GM18951 (cell line): ENCODE data around the gene SASH3.

Experiments
- POLR2A ChIP-seq: IDR thresholded peaks from 4 replicates; pipeline ENCODE4 v1.6.1; 2011; ENCODE audit warnings: mild to moderate bottlenecking; ENCODE audit not compliant: insufficient read length, insufficient read depth; ENCODE audit errors: extremely low read depth
- in situ Hi-C: fragments of 300-500 bp; cut with MboI; formaldehyde crosslinking; loops from one replicate; pipeline ENCODE4 v1.12.0; 2022; ENCODE audit warnings: low sequenced_read_pairs, mixed read lengths, inconsistent platforms; ENCODE audit not compliant: unreplicated experiment

Gene SASH3

GRCh38 chrX:129782706-129783105 is 3.0 kb downstream of the SASH3 start:
- no peak for TF ChIP-seq POLR2A
- in situ Hi-C loops: no loop called here

DNA sequence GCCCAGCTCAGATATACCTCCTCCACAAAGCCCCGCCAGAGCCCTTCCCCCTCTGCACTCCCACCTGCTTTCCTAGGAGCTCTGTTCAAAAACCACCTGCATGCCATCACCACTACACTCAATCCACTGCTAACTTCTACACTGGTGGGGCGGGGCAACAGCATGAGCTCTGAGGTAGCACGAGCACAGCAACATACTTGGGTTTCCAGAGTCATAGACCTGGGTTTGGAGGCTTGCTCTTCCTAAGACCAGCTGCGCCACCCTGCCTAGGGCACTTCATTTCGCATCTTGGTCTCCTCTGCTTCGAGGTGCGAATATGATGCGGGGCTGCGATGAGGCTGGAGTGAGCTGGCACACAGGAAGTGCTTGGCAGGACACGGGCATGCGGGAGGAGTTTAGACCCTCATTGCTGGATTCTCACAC is 3.6 kb downstream of the SASH3 start:
- no peak for TF ChIP-seq POLR2A
- in situ Hi-C loops: no loop called here

DNA sequence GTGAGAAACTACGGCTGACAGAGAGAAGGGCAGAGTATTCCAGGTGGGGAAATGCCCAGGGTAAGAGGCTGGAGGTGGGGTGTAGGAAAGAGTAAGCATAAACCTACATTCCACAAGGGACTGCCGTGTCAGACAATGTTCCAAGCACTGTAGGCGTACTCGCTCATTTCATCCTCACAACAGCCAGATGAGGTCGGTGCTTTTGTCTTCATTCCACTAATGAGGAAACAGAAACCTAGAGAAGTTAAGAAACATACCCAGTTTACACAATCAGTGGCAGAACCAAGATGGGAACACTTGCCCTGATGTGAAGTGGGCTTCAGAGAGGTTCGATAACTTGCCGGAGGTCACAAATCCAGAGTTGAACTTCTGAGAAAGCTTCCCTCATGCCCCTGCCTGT is 4.6 kb downstream of the SASH3 start:
- in situ Hi-C loops: no loop called here
- TF ChIP-seq POLR2A: no peak

GRCh38 chrX:129785160-129785947 is 5.6 kb downstream of the SASH3 start:
- no peak for TF ChIP-seq POLR2A
- in situ Hi-C loops: no loop called here

- no peak for TF ChIP-seq POLR2A
- in situ Hi-C loops: no loop called here
Observed at GRCh38 chrX:129786210-129786651, 6.5 kb downstream of the SASH3 start.

DNA sequence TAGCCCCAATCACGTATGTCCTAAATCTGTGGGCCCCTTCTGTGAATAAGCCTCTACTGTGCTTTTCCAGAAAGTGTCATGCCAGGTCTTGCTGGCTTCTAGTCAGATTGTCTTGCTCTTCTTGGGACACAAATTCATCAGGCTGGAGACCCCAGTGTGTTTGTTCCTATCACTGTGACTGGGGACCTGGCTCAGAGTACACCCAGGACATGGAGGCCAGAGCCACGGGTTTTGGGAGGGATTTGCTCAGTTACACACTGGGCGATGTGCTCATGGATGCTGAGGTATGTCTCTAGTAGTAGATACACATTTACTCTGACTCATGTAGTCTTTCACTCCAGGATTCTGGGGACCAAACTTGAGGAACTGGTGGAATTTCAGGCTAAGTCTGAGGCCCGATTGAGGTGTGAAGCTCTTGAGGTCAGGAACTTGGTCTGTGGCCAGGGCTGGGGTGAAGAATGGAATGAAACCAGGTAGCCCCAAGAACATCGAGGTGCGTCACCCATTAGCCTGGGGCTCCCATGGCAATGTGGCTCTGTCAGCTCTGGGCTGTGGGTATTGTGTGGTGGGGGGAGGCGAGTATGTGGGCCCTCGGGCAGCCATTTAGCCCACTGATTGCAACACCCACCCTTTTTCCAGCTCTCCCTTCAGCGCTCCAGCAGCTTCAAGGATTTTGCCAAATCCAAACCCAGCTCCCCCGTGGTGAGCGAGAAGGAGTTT is 7.7 kb downstream of the SASH3 start:
- TF ChIP-seq POLR2A: no peak
- in situ Hi-C loops: no loop called here

DNA sequence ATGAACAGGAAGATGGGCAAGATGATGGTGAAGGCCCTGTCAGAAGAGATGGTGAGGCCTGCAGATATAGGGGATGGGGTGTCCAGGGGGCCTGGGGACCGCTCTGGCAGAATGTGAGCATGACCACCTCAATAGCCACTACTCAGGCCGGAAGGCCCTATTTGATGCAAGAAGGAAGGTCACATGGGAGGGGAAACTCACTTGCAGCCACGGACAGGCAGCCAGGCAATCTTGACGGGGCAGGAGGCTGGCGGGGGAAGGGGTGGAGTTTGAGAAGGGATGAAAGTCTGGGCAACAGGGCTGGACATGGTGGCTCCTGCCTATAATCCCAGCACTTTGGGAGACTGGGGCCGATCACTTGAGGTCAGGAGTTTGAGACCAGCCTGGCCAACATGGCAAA is 8.8 kb downstream of the SASH3 start:
- in situ Hi-C loops: no loop called here
- TF ChIP-seq POLR2A: no peak

- no peak for TF ChIP-seq POLR2A
- in situ Hi-C loops: no loop called here
Observed at GRCh38 chrX:129790146-129790545, 10.4 kb downstream of the SASH3 start.

DNA sequence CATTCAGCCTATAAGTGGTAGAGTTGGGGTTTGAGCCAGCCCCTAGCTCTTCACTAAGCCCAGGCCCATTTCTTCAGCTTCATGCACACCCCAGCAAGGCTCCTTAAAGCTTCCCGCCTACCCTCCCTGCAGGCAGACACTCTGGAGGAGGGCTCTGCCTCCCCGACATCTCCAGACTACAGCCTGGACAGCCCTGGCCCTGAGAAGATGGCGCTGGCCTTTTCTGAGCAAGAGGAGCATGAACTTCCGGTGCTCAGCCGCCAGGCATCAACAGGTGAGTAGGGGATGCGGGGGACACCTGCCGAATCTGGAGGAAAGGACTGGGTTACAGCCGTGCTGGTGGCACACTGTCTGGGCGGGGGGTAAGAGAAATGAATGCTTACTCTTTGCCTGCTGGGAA is 11.1 kb downstream of the SASH3 start:
- TF ChIP-seq POLR2A: no peak
- in situ Hi-C loops: no loop called here

DNA sequence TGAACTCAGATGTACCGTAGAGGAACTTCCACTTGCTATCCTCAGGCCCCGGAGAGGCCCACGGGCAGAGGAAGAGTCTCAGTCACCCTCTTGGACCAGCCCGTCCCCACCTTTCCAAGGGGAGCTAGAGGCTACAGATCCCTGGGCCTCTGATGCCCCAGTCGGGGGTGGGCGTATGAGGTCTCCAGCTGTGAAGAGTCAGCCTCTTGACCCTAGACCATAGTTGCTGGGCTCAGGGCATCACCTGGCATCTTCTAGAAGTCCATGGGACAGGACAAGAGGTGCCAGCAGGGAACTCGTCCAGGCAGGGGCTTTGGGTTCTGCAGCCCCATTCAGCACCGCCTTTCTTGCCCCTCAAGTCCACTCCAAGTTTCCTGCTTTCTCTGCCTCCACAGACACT is 11.6 kb downstream of the SASH3 start:
- TF ChIP-seq POLR2A: no peak
- in situ Hi-C loops: no loop called here

GRCh38 chrX:129791961-129792570 is 12.3 kb downstream of the SASH3 start:
- in situ Hi-C loops: no loop called here
- no peak for TF ChIP-seq POLR2A

GRCh38 chrX:129792586-129793291 is 13.0 kb downstream of the SASH3 start:
- no peak for TF ChIP-seq POLR2A
- in situ Hi-C loops: no loop called here

DNA sequence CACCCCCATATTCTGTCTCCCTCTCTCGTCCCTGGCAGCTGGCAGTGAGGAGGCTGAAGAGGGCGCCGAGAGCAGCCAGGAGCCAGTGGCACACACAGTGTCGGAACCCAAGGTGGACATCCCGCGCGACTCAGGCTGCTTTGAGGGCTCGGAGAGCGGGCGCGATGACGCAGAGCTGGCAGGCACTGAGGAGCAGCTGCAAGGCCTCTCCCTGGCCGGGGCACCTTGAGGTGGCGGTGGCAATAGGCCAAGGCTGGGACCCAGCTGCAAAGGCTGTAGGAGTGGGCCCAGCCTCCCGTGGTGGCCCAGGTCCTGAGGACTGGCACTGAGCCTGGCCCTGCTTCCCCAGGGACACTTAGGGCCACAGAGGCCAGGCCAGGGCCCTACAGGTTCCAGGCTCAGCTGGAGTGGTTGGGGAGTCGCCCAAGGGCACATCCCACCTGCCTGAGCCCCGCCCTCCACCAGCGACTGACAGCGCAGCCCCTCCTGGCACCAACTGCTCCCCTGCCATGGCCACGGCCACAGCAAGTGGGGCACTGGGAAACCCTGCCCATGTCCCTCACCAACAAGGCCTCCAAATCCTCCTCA is 13.9 kb downstream of the SASH3 start:
- in situ Hi-C loops: no loop called here
- no peak for TF ChIP-seq POLR2A
